Lower lobe of right lung (tissue), 2 donors: Measurements from ENCODE around the gene EPHA2. TPM values are rescaled to one million over a fixed set of nuclear protein-coding genes. Genes with fewer than 3 reads are reported as not detected.
A peak's percentile ranks its signal among the peaks of the same experiment; 100 is the strongest.

Experiments
- ATAC-seq, 2 donors: fragments of 200-7000 bp; cut with Tn5 transposase; one replicate each; pipeline ENCODE4 v1.9.1; 2020 to 2022; ENCODE audit warnings: mild to moderate bottlenecking in 2 of 2, moderate library complexity in 2 of 2
- DNase-seq: peaks from one replicate; pipeline ENCODE4 v3.0.0-alpha.2; 2020
- H3K27ac ChIP-seq: fragments of 200-600 bp; one replicate; pipeline ENCODE4 v1.8.0; 2022
- H3K27me3 ChIP-seq: fragments of 200-600 bp; one replicate; pipeline ENCODE4 v1.8.0; 2022; ENCODE audit warnings: low read depth
- H3K36me3 ChIP-seq: fragments of 200-600 bp; one replicate; pipeline ENCODE4 v1.8.0; 2022; ENCODE audit warnings: mild to moderate bottlenecking
- H3K4me1 ChIP-seq: fragments of 200-600 bp; one replicate; pipeline ENCODE4 v1.8.0; 2022
- H3K4me3 ChIP-seq: fragments of 200-600 bp; one replicate; pipeline ENCODE4 v1.8.0; 2022; ENCODE audit warnings: mild to moderate bottlenecking
- H3K9me3 ChIP-seq: fragments of 200-600 bp; one replicate; pipeline ENCODE4 v1.8.0; 2022
- intact Hi-C: fragments of 100-400 bp; cut with DNase I; formaldehyde crosslinking; loops from one replicate; pipeline ENCODE4 v1.11.0; 2022
- total RNA-seq: library from RNA; stranded (reverse); fragmentation: NEBNext Ultra II Directional; extraction: Animal tissue kit (Norgen Biotek cat#: 25700); gene quantifications from one replicate; pipeline ENCODE4 v1.2.1, GENCODE V29; 2021
- TF ChIP-seq, protein P1 (sequence below): fragments of 200-600 bp; IDR thresholded peaks from one replicate; pipeline ENCODE4 v1.8.0; 2022; ENCODE audit warnings: antibody characterized with exemption, mild to moderate bottlenecking
- donor health status: DM: no; HTN: yes; CAD: no; lungs with severe emphysema.

The EPHA2 gene
- total RNA-seq, 1 donor from 2014 or later = 20.4 TPM

DNA sequence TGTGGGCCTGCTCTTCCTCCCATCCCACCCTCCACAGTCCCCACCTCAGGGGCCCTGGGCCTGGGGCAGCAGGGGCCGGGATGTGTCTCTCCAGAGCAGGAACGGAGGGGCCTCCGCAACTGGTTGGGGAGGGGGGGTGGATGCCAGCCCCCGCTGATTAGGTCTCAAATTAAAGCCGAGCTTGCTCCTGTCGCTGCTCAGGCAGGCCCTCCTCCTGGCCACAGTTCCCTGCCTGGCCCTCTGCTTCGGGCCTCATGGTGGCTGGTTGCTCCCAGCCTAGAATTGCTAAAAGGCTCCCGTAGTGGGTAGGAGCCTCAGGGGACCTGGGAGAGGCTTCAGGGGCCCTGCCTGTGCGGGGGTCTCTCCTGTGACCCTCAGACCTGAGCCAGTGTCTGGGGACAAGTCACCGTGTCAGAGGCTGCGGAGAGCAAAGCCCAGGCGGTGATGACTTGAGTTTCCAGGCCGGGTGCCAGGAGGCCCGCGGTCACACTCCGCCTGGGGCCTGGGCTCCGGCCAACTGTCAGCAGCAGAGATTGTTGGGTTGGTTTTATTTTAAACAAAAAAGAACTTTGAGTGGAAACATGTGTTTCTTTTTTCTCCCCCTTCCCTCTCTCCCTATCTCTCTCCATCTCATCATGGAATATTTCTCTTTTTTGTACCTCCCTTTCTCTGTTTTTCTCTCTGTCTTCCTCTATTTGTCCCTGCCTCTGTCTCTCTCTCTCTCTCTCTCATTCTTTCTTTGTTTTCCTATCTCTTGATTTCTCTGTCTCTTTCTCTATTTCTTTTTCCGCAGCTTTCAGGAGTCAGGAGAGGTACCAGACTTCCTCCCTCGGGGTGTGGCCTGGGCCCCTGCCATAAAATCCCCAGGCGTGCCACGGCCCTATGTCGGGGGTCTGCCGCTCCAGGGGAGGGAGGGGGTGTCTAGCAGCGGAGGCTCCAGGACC, 20.0 kb upstream of the EPHA2 start:
- ATAC-seq (peak; percentile 67 to 76), DNase-seq (peak; percentile 86)
- no peak overlapping the region for H3K4me3 ChIP-seq
- H3K27ac ChIP-seq = peak overlapping the region; percentile 79
- peaks cover 68% of the 10 kb centered on the region for H3K4me1 ChIP-seq
- intact Hi-C loops = no loop called here
- H3K36me3 ChIP-seq = no peaks in the 10 kb centered on the region
- no peaks in the 10 kb centered on the region for H3K9me3 ChIP-seq
- TF ChIP-seq, protein P1, sequence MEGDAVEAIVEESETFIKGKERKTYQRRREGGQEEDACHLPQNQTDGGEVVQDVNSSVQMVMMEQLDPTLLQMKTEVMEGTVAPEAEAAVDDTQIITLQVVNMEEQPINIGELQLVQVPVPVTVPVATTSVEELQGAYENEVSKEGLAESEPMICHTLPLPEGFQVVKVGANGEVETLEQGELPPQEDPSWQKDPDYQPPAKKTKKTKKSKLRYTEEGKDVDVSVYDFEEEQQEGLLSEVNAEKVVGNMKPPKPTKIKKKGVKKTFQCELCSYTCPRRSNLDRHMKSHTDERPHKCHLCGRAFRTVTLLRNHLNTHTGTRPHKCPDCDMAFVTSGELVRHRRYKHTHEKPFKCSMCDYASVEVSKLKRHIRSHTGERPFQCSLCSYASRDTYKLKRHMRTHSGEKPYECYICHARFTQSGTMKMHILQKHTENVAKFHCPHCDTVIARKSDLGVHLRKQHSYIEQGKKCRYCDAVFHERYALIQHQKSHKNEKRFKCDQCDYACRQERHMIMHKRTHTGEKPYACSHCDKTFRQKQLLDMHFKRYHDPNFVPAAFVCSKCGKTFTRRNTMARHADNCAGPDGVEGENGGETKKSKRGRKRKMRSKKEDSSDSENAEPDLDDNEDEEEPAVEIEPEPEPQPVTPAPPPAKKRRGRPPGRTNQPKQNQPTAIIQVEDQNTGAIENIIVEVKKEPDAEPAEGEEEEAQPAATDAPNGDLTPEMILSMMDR = no peak
- no peaks in the 10 kb centered on the region for H3K27me3 ChIP-seq

DNA sequence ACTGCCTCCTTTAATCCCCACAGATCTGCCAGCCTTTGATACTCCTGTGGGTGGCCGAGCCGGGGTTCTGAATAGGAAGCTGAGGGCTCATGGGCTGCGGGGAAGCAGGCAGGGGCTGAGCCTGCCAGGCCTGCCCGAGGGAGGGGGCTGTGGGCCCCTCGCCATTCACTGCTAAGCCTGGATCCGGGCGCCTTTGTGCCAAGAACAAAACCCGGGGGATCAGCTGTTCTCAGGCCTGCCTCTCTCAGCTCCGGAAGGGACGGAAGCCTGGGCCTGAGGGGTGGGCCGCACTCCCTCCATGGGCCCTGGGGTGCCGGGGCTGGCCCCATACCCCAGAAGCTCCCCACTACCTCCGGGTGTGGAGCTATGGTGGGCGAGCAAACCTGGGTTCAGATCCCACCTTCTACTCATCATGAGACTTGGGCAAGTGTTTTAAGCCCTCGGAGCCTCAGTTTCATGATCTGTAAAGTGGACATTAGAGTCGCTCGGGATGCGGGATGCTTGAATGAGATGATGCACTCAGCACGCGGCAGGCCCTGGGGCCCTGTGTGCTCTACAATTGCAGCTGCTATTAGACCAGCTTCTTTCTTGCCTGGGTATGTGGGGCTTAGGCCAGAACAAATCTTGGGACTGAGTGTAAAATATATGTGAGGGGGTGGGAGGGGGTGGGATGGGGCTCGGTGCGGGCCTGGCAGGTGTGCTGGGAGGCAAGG, 19.2 kb upstream of the EPHA2 start:
- H3K4me3 ChIP-seq = no peak overlapping the region
- peaks cover 61% of the 10 kb centered on the region for H3K4me1 ChIP-seq
- no peaks in the 10 kb centered on the region for H3K36me3 ChIP-seq
- H3K27me3 ChIP-seq = no peaks in the 10 kb centered on the region
- DNase-seq (no peak), ATAC-seq (no peak)
- peak overlapping the region; percentile 79 for H3K27ac ChIP-seq
- H3K9me3 ChIP-seq = no peaks in the 10 kb centered on the region
- TF ChIP-seq, protein P1 = no peak
- intact Hi-C loops = no loop called here

DNA sequence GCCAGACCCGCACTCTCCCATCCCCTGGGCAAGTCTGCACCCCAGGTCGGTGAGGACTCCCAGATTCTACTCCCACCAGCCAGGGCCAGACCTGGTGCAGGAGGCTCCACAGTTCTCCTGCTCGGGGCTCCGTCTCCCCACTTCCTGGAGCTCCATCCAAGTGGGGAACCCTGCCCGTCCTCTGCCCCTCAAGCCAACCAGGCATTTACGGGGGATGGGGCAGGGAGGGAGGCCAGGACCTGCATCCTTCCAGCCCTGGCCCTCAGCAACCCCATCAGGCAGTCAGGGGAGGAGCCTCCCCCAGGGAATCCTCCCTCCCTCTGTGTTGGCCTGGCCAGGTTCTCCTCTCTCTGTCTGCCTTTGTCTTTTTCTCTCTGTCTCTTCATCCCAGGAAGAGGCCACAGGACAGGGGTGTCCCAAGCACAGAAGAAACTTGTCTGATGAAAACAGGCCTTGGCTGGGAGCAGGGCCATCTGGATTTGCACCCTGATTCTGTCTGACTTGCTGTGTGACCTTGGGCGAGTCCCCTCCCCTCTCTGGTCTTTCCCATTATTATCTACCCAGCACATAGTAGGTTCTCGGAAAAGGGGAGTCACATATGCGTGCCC, 18.5 kb upstream of the EPHA2 start:
- no peak for ATAC-seq
- intact Hi-C loops = no loop called here
- no peak overlapping the region for H3K4me3 ChIP-seq
- TF ChIP-seq, protein P1 = no peak
- peak overlapping the region; percentile 46 for H3K27ac ChIP-seq
- no peaks in the 10 kb centered on the region for H3K9me3 ChIP-seq
- no peaks in the 10 kb centered on the region for H3K27me3 ChIP-seq
- no peaks in the 10 kb centered on the region for H3K36me3 ChIP-seq
- peaks cover 56% of the 10 kb centered on the region for H3K4me1 ChIP-seq
- DNase-seq = no peak

DNA sequence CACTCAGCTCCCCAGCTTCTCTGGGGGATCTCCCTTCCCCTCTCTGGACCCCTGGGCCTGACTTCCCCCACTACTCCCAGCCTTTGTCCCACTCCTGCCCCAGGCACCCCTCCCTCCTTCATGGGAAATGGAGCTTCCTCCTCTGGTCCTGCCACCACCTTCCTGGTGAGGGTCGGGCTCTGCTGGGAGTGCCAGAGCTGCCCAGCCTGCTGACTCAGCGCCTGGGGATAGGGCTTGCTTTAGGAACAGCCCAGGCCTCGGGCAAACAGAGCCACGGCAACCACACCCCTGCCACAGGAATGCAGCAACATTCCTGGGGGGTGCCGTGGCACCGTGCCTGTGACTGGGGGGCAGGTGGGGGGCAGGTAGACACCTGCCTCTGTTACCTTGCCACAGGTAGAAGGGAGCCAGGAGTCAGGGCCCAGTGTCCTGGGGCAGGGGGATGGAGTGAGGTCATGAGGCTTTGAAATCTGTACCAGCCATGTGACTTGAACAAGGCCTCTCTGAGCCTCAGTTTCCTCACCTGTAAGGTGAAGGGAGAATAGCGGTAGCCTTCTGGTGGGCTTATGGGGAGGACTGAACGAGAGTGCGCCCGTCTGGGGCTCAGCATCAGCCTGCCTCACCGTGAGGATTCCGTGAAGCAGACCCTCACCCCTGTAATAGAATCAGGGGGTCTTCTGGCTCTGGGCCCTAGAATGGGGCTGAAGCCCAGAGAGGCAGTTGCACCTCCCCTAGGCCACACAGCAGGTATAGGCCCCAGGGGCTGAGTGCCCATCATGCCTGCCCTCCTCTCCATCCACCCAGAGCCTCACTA, 17.8 kb upstream of the EPHA2 start:
- Histone ChIP-seq H3K27ac (peak overlapping the region; percentile 49), H3K4me3 (no peak overlapping the region), H3K27me3 (no peaks in the 10 kb centered on the region), H3K4me1 (peaks cover 52% of the 10 kb centered on the region), H3K36me3 (no peaks in the 10 kb centered on the region), H3K9me3 (no peaks in the 10 kb centered on the region)
- ATAC-seq (peak; percentile 76 to 85), DNase-seq (peak; percentile 86)
- intact Hi-C loops = no loop called here
- TF ChIP-seq, protein P1 = no peak
